GM20000 (cell line): Measurements from ENCODE around the gene CMTM3.

Source experiments
- DNase-seq: peaks from one replicate; pipeline ENCODE4 v3.0.0; 2012; ENCODE audit warnings: low spot score
- CTCF ChIP-seq: IDR thresholded peaks from 2 replicates; pipeline ENCODE4 v1.5.1; 2012; ENCODE audit warnings: mild to moderate bottlenecking, control low read depth; ENCODE audit errors: extremely low read depth, missing control alignments

CMTM3 gene

GRCh38 chr16:66574531-66574930 lies 30.0 kb upstream of the CMTM3 start:
- no peak for TF ChIP-seq CTCF
- DNase-seq = no peak

- TF ChIP-seq CTCF = no peak
- DNase-seq = no peak
Measured at GRCh38 chr16:66575060-66575459, 29.4 kb upstream of the CMTM3 start.

GRCh38 chr16:66576296-66576695 lies 28.2 kb upstream of the CMTM3 start:
- no peak for DNase-seq
- no peak for TF ChIP-seq CTCF

- DNase-seq = no peak
- no peak for TF ChIP-seq CTCF
Measured at GRCh38 chr16:66578651-66579531, 25.6 kb upstream of the CMTM3 start, which contains the start of gene CMTM2. TSS of gene CMTM2 (plus strand) at chr16:66579463. CDS start at chr16:66579608, 145 bp downstream.

GRCh38 chr16:66580605-66581209 lies 23.8 kb upstream of the CMTM3 start:
- no peak for DNase-seq
- TF ChIP-seq CTCF = no peak

- no peak for DNase-seq
- TF ChIP-seq CTCF = no peak
Measured at GRCh38 chr16:66581246-66581952, 23.1 kb upstream of the CMTM3 start.

- no peak for TF ChIP-seq CTCF
- DNase-seq = no peak
Measured at GRCh38 chr16:66585481-66586239, 18.8 kb upstream of the CMTM3 start.
